Measurements from ENCODE around the gene TSPAN11.

TSPAN11 gene

DNA sequence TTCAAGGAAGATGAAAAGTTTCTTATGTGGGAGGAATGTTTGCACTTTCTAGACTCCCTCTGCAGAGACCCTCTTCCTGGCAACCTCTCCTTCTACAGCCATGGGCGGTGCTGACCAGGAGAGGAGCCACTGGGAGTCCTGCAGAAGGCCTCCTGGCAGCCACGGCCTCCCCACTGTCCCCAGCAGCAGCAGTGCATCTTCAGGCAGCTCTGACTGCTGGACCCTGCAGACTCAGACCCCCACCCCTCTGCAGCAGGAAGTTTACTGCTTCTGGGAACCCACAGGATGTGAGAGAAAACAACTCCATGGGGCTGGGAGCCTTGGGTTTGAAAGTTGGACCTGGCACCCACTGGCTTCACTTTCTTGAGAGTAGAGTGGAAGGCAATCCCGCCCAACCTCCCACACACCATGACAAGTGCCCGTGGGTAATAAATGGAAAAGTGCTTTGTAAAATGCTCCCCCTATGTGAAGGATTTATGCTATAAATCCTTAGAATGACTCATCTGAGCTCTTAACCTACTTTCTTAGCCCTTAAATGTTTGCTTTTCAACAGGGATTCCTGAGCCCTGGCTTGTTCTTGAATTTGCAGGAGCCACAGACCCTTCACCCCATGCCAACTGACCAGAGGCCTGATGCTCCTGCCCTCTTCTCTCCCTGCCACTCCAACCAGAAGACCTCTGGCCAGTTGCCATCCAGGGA is 109.6 kb downstream of the TSPAN11 start:
- no peaks in the 10 kb centered on the region for H3K36me3 ChIP-seq
- intact Hi-C loops (cut with DNase I; ENCODE audit: low total_unique reads): no loop called here
- TF ChIP-seq, protein P1, sequence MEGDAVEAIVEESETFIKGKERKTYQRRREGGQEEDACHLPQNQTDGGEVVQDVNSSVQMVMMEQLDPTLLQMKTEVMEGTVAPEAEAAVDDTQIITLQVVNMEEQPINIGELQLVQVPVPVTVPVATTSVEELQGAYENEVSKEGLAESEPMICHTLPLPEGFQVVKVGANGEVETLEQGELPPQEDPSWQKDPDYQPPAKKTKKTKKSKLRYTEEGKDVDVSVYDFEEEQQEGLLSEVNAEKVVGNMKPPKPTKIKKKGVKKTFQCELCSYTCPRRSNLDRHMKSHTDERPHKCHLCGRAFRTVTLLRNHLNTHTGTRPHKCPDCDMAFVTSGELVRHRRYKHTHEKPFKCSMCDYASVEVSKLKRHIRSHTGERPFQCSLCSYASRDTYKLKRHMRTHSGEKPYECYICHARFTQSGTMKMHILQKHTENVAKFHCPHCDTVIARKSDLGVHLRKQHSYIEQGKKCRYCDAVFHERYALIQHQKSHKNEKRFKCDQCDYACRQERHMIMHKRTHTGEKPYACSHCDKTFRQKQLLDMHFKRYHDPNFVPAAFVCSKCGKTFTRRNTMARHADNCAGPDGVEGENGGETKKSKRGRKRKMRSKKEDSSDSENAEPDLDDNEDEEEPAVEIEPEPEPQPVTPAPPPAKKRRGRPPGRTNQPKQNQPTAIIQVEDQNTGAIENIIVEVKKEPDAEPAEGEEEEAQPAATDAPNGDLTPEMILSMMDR (IDR thresholded peaks at IDR 0.05): no peak
- H3K27me3 ChIP-seq: no peaks in the 10 kb centered on the region
- DNase-seq: no peak
- no peaks in the 10 kb centered on the region for H3K9me3 ChIP-seq
- no peak overlapping the region for H3K4me3 ChIP-seq
- H3K27ac ChIP-seq: no peak overlapping the region
- no peaks in the 10 kb centered on the region for H3K4me1 ChIP-seq

DNA sequence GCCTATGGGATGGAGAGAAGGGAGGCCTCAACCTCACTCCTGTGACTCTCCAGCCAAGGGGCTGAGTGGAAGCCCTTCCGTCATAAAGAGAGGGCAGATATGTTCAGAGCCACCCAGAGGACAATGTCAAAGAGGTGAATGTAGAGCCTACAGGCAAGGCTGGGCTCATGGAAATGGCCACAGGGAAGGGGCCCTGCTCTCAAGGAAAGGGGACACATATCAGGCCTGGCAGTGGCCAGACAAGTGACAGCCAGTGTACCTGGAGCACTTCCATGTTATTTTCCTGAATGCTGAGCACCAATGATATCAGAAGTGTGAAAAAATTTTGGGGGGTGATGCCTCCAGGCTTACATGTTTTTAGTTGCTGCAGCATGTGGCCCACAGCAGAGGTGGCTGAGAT is 110.5 kb downstream of the TSPAN11 start:
- intact Hi-C loops (cut with DNase I; ENCODE audit: low total_unique reads): no loop called here
- Histone ChIP-seq H3K36me3 (no peaks in the 10 kb centered on the region), H3K27me3 (no peaks in the 10 kb centered on the region), H3K4me1 (no peaks in the 10 kb centered on the region), H3K4me3 (no peak overlapping the region), H3K9me3 (peaks cover 0 to 4% (median 0%) of the 10 kb centered on the region in 3 donors), H3K27ac (no peak overlapping the region)
- TF ChIP-seq, protein P1 (IDR thresholded peaks at IDR 0.05): no peak
- no peak for DNase-seq

DNA sequence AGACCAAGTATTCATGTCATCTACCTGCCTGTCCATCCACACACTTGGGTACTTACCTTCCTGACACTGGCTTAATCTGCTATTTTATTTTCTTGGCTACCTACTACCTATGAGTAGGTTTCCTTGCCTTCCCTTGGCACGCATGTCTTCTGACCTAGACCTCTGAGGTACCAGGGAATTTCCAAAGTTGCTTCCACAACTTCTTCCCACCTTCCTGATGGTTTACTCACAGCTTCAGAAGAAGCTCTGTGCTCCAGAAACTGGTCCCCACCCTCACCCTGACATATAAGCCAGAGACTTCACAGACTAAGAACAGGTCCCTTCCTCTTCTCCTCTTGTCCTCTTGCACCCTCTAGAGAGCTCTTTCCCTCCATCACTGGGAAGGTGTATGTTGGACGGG is 111.4 kb downstream of the TSPAN11 start:
- Histone ChIP-seq H3K27me3 (no peaks in the 10 kb centered on the region), H3K4me3 (no peak overlapping the region), H3K27ac (no peak overlapping the region), H3K9me3 (peaks cover 0 to 6% (median 0%) of the 10 kb centered on the region in 3 donors), H3K4me1 (no peaks in the 10 kb centered on the region), H3K36me3 (no peaks in the 10 kb centered on the region)
- DNase-seq: no peak
- intact Hi-C loops (cut with DNase I; ENCODE audit: low total_unique reads): no loop called here
- TF ChIP-seq, protein P1 (IDR thresholded peaks at IDR 0.05): no peak

DNA sequence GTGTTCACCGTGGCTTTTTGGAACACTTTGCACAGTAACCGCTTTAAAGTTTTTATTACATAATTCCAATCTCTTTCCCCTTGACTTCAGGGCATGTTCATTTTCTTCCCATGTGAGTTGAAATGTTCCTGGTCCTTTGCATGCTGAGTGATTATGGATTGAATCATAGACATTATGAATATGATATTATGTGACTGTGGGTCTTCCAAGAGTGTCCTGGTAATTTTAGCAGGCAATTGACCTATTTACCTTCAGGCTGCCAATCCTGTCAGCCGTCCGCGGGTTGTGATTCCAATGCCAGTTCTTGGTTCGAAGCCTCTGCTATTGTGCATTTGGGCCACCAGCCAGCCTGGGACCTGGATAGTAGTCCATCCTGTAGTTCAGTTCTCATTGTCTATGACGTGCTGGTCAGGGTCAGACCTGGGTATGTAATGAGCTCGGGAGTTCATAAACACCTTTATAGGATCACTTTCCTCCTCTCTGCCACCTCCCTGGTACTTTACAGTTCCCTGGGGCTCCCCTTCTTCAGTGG is 114.6 kb downstream of the TSPAN11 start:
- no peak for DNase-seq
- TF ChIP-seq, protein P1 (IDR thresholded peaks at IDR 0.05): no peak
- peaks cover 0 to 6% (median 0%) of the 10 kb centered on the region in 3 donors for H3K9me3 ChIP-seq
- H3K27ac ChIP-seq: no peak overlapping the region
- H3K4me3 ChIP-seq: no peak overlapping the region
- H3K4me1 ChIP-seq: no peaks in the 10 kb centered on the region
- no peaks in the 10 kb centered on the region for H3K27me3 ChIP-seq
- H3K36me3 ChIP-seq: no peaks in the 10 kb centered on the region
- intact Hi-C loops (cut with DNase I; ENCODE audit: low total_unique reads): no loop called here
